Lower lobe of right lung (tissue), 2 donors: ENCODE data around the gene SLC25A10. TPM values are rescaled to one million over a fixed set of nuclear protein-coding genes. Genes with fewer than 3 reads are reported as not detected.

Source experiments
- ATAC-seq, 2 donors: fragments of 200-7000 bp; cut with Tn5 transposase; one replicate each; pipeline ENCODE4 v1.9.1; 2020 to 2022; ENCODE audit warnings: mild to moderate bottlenecking in 2 of 2, moderate library complexity in 2 of 2
- DNase-seq: peaks from one replicate; pipeline ENCODE4 v3.0.0-alpha.2; 2020
- H3K27ac ChIP-seq: fragments of 200-600 bp; one replicate; pipeline ENCODE4 v1.8.0; 2022
- H3K27me3 ChIP-seq: fragments of 200-600 bp; one replicate; pipeline ENCODE4 v1.8.0; 2022; ENCODE audit warnings: low read depth
- H3K36me3 ChIP-seq: fragments of 200-600 bp; one replicate; pipeline ENCODE4 v1.8.0; 2022; ENCODE audit warnings: mild to moderate bottlenecking
- H3K4me1 ChIP-seq: fragments of 200-600 bp; one replicate; pipeline ENCODE4 v1.8.0; 2022
- H3K4me3 ChIP-seq: fragments of 200-600 bp; one replicate; pipeline ENCODE4 v1.8.0; 2022; ENCODE audit warnings: mild to moderate bottlenecking
- H3K9me3 ChIP-seq: fragments of 200-600 bp; one replicate; pipeline ENCODE4 v1.8.0; 2022
- CTCF ChIP-seq: fragments of 200-600 bp; IDR thresholded peaks from one replicate; pipeline ENCODE4 v1.8.0; 2022; ENCODE audit warnings: antibody characterized with exemption, mild to moderate bottlenecking
- intact Hi-C: fragments of 100-400 bp; cut with DNase I; formaldehyde crosslinking; loops from one replicate; pipeline ENCODE4 v1.11.0; 2022
- total RNA-seq: library from RNA; stranded (reverse); fragmentation: NEBNext Ultra II Directional; extraction: Animal tissue kit (Norgen Biotek cat#: 25700); gene quantifications from one replicate; pipeline ENCODE4 v1.2.1, GENCODE V29; 2021
- donor health status: DM: no; HTN: yes; CAD: no; lungs with severe emphysema.

SLC25A10 gene
- total RNA-seq, 1 donor from 2014 or later, result 7.3 TPM

GRCh38 chr17:81676906-81677305 is 35.2 kb upstream of the SLC25A10 start:
- no peak for DNase-seq
- no peaks in the 10 kb centered on the region for H3K27me3 ChIP-seq
- H3K9me3 ChIP-seq, result no peaks in the 10 kb centered on the region
- peaks cover under 1% of the 10 kb centered on the region for H3K4me1 ChIP-seq
- no peak for ATAC-seq
- H3K27ac ChIP-seq, result no peak overlapping the region
- peaks cover 31% of the 10 kb centered on the region for H3K36me3 ChIP-seq
- no peak overlapping the region for H3K4me3 ChIP-seq
- TF ChIP-seq CTCF, result no peak
- intact Hi-C loops, result no loop called here

- ATAC-seq, result no peak
- intact Hi-C loops, result no loop called here
- no peak overlapping the region for H3K27ac ChIP-seq
- DNase-seq, result no peak
- H3K27me3 ChIP-seq, result no peaks in the 10 kb centered on the region
- H3K36me3 ChIP-seq, result peaks cover 7% of the 10 kb centered on the region
- H3K4me3 ChIP-seq, result no peak overlapping the region
- H3K4me1 ChIP-seq, result peaks cover 22% of the 10 kb centered on the region
- no peak for TF ChIP-seq CTCF
- no peaks in the 10 kb centered on the region for H3K9me3 ChIP-seq
Measured at GRCh38 chr17:81680150-81680549, 31.9 kb upstream of the SLC25A10 start.

GRCh38 chr17:81681672-81682071 is 30.4 kb upstream of the SLC25A10 start:
- DNase-seq (no peak), ATAC-seq (no peak)
- Histone ChIP-seq H3K9me3 (no peaks in the 10 kb centered on the region), H3K27ac (no peak overlapping the region), H3K36me3 (peaks cover 16% of the 10 kb centered on the region), H3K27me3 (no peaks in the 10 kb centered on the region), H3K4me1 (peaks cover 29% of the 10 kb centered on the region), H3K4me3 (no peak overlapping the region)
- TF ChIP-seq CTCF, result no peak
- intact Hi-C loops, result no loop called here

GRCh38 chr17:81682565-81683207 is 29.4 kb upstream of the SLC25A10 start:
- Histone ChIP-seq H3K9me3 (no peaks in the 10 kb centered on the region), H3K36me3 (peaks cover 26% of the 10 kb centered on the region), H3K27me3 (no peaks in the 10 kb centered on the region), H3K4me1 (peaks cover 29% of the 10 kb centered on the region), H3K27ac (peak overlapping the region; percentile 93), H3K4me3 (peak overlapping the region; percentile 98)
- no peak for TF ChIP-seq CTCF
- ATAC-seq (no peak), DNase-seq (no peak)
- intact Hi-C loops, result no loop called here

GRCh38 chr17:81683208-81683583 is 28.9 kb upstream of the SLC25A10 start:
- Histone ChIP-seq H3K27me3 (no peaks in the 10 kb centered on the region), H3K4me3 (peak overlapping the region; percentile 98), H3K4me1 (peaks cover 29% of the 10 kb centered on the region), H3K27ac (peak overlapping the region; percentile 93), H3K36me3 (peaks cover 31% of the 10 kb centered on the region), H3K9me3 (no peaks in the 10 kb centered on the region)
- no peak for DNase-seq
- peak in 1 of 2 donors; percentile 42 for ATAC-seq
- TF ChIP-seq CTCF, result no peak
- intact Hi-C loops, result no loop called here
